ENCODE data around the gene C11orf52.

- TF ChIP-seq POLR2AphosphoS5 (IDR thresholded peaks at IDR 0.05; ENCODE audit: low read depth, low read length) (no peak), POLR2A (IDR thresholded peaks at IDR 0.05; ENCODE audit: low read depth, low read length) (no peak), SPI1 (IDR thresholded peaks at IDR 0.05; ENCODE audit: low read depth, low read length) (no peak), TAF1 (IDR thresholded peaks at IDR 0.05; ENCODE audit: low read depth, low read length) (no peak), POU2F2 (IDR thresholded peaks at IDR 0.05; ENCODE audit: low read depth, low read length) (no peak)
Observed at GRCh38 chr11:111912535-111912934, 6.2 kb upstream of the C11orf52 start, which contains the start of gene HSPB2.
